HEK293 (cell line): ENCODE measurements around the gene TTLL5.

ENCODE experiments used
- BCL11A ChIP-seq: fragments of 450-650 bp; formaldehyde crosslinking; IDR thresholded peaks from 2 replicates; pipeline ENCODE4 v1.5.1; 2016; ENCODE audit warnings: low read depth, missing biosample characterization, missing genetic modification characterization
- GLIS2 ChIP-seq: fragments of 450-650 bp; formaldehyde crosslinking; IDR thresholded peaks from 2 replicates; pipeline ENCODE4 v1.5.1; 2016; ENCODE audit warnings: missing biosample characterization, missing genetic modification characterization
- KLF7 ChIP-seq: fragments of 450-650 bp; formaldehyde crosslinking; IDR thresholded peaks from 2 replicates; pipeline ENCODE4 v1.5.1; 2016; ENCODE audit warnings: missing biosample characterization, missing genetic modification characterization, borderline replicate concordance
- ZBTB20 ChIP-seq: fragments of 450-650 bp; formaldehyde crosslinking; IDR thresholded peaks from 2 replicates; pipeline ENCODE4 v1.5.1; 2016; ENCODE audit warnings: missing biosample characterization, missing genetic modification characterization
- ZNF114 ChIP-seq: fragments of 450-650 bp; formaldehyde crosslinking; IDR thresholded peaks from 2 replicates; pipeline ENCODE4 v1.5.0; 2017; ENCODE audit warnings: missing biosample characterization, missing genetic modification characterization
- ZNF274 ChIP-seq, 2 experiments: fragments of 200-500 bp in 1 of 2; fragments of 450-650 bp in 1 of 2; sonication (Bioruptor generic) in 1 of 2; formaldehyde crosslinking in 1 of 2; IDR thresholded peaks; 2 replicates each; pipeline versions ENCODE4 v1.5.1 to v1.6.1; 2014 to 2016; ENCODE audit warnings: borderline replicate concordance in 1 of 2, inconsistent platforms in 1 of 2, low read length in 1 of 2, missing biosample characterization in 1 of 2, missing genetic modification characterization in 1 of 2
- ZNF48 ChIP-seq: fragments of 450-650 bp; formaldehyde crosslinking; IDR thresholded peaks from 2 replicates; pipeline ENCODE4 v1.5.1; 2016; ENCODE audit warnings: missing biosample characterization, missing genetic modification characterization
- ZNF530 ChIP-seq: fragments of 450-650 bp; formaldehyde crosslinking; IDR thresholded peaks from 2 replicates; pipeline ENCODE4 v1.5.1; 2016; ENCODE audit warnings: low read depth, missing biosample characterization, missing genetic modification characterization
- TF ChIP-seq, protein P1 (sequence below): fragments of 450-650 bp; formaldehyde crosslinking; IDR thresholded peaks from 2 replicates; pipeline ENCODE4 v1.5.1; 2016; ENCODE audit warnings: missing biosample characterization, missing genetic modification characterization
- TF ChIP-seq, protein P2 (sequence below): fragments of 450-650 bp; formaldehyde crosslinking; IDR thresholded peaks from 2 replicates; pipeline ENCODE4 v1.5.1; 2016; ENCODE audit warnings: missing biosample characterization, missing genetic modification characterization
- TF ChIP-seq, protein P3 (sequence below): fragments of 450-650 bp; formaldehyde crosslinking; IDR thresholded peaks from 2 replicates; pipeline ENCODE4 v1.5.1; 2017; ENCODE audit warnings: missing biosample characterization, missing genetic modification characterization
- TF ChIP-seq, protein P4 (sequence below): fragments of 450-650 bp; formaldehyde crosslinking; IDR thresholded peaks from 2 replicates; pipeline ENCODE4 v1.5.1; 2016; ENCODE audit warnings: missing biosample characterization, missing genetic modification characterization
- TF ChIP-seq, protein P5 (sequence below): sonication (generic); formaldehyde crosslinking; IDR thresholded peaks from 2 replicates; pipeline ENCODE4 v1.8.1; 2022; ENCODE audit warnings: mild to moderate bottlenecking, moderate library complexity, missing genetic modification reagents
- TF ChIP-seq, protein P6 (sequence below): fragments of 450-650 bp; formaldehyde crosslinking; IDR thresholded peaks from 2 replicates; pipeline ENCODE4 v1.5.1; 2017; ENCODE audit warnings: missing biosample characterization, missing genetic modification characterization

DNA sequence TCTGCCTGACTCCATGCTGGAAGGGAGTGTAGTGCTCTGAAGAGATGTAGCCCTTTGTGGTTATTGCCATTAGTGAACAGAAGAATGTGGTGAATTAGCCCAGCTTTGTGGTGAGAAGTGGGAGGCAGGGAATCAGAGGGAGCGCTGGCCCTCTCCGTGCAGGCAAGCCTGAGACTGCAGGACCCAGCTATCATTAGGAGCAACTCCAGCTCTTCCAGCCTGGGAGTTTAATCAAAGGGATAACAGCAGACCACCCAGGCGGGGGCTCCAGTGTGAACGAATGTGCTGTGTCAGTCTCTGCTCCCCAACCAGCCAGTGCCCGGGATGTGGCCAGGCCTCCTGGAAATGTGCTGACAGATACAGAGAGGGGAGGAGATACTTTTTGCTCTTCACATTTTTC, 142.7 kb downstream of the TTLL5 start:
- TF ChIP-seq, protein P1, sequence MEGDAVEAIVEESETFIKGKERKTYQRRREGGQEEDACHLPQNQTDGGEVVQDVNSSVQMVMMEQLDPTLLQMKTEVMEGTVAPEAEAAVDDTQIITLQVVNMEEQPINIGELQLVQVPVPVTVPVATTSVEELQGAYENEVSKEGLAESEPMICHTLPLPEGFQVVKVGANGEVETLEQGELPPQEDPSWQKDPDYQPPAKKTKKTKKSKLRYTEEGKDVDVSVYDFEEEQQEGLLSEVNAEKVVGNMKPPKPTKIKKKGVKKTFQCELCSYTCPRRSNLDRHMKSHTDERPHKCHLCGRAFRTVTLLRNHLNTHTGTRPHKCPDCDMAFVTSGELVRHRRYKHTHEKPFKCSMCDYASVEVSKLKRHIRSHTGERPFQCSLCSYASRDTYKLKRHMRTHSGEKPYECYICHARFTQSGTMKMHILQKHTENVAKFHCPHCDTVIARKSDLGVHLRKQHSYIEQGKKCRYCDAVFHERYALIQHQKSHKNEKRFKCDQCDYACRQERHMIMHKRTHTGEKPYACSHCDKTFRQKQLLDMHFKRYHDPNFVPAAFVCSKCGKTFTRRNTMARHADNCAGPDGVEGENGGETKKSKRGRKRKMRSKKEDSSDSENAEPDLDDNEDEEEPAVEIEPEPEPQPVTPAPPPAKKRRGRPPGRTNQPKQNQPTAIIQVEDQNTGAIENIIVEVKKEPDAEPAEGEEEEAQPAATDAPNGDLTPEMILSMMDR (tag by site-specific recombination), result no peak
- TF ChIP-seq ZNF274 (IDR thresholded peaks at IDR 0.05; ENCODE audit: low read length) (no peak), ZNF274 (tag by site-specific recombination; IDR thresholded peaks at IDR 0.05; ENCODE audit: borderline replicate concordance) (no peak), KLF7 (no peak), ZBTB20 (tag by site-specific recombination) (no peak), ZNF48 (tag by site-specific recombination) (no peak), BCL11A (tag by site-specific recombination) (no peak), GLIS2 (no peak), ZNF530 (no peak), ZNF114 (tag by site-specific recombination) (no peak)
- TF ChIP-seq, protein P2, sequence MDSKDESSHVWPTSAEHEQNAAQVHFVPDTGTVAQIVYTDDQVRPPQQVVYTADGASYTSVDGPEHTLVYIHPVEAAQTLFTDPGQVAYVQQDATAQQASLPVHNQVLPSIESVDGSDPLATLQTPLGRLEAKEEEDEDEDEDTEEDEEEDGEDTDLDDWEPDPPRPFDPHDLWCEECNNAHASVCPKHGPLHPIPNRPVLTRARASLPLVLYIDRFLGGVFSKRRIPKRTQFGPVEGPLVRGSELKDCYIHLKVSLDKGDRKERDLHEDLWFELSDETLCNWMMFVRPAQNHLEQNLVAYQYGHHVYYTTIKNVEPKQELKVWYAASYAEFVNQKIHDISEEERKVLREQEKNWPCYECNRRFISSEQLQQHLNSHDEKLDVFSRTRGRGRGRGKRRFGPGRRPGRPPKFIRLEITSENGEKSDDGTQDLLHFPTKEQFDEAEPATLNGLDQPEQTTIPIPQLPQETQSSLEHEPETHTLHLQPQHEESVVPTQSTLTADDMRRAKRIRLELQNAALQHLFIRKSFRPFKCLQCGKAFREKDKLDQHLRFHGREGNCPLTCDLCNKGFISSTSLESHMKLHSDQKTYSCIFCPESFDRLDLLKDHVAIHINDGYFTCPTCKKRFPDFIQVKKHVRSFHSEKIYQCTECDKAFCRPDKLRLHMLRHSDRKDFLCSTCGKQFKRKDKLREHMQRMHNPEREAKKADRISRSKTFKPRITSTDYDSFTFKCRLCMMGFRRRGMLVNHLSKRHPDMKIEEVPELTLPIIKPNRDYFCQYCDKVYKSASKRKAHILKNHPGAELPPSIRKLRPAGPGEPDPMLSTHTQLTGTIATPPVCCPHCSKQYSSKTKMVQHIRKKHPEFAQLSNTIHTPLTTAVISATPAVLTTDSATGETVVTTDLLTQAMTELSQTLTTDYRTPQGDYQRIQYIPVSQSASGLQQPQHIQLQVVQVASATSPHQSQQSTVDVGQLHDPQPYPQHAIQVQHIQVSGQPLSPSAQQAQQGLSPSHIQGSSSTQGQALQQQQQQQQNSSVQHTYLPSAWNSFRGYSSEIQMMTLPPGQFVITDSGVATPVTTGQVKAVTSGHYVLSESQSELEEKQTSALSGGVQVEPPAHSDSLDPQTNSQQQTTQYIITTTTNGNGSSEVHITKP (tag by site-specific recombination), result no peak
- TF ChIP-seq, protein P3, sequence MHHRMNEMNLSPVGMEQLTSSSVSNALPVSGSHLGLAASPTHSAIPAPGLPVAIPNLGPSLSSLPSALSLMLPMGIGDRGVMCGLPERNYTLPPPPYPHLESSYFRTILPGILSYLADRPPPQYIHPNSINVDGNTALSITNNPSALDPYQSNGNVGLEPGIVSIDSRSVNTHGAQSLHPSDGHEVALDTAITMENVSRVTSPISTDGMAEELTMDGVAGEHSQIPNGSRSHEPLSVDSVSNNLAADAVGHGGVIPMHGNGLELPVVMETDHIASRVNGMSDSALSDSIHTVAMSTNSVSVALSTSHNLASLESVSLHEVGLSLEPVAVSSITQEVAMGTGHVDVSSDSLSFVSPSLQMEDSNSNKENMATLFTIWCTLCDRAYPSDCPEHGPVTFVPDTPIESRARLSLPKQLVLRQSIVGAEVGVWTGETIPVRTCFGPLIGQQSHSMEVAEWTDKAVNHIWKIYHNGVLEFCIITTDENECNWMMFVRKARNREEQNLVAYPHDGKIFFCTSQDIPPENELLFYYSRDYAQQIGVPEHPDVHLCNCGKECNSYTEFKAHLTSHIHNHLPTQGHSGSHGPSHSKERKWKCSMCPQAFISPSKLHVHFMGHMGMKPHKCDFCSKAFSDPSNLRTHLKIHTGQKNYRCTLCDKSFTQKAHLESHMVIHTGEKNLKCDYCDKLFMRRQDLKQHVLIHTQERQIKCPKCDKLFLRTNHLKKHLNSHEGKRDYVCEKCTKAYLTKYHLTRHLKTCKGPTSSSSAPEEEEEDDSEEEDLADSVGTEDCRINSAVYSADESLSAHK, result no peak
- TF ChIP-seq, protein P4, sequence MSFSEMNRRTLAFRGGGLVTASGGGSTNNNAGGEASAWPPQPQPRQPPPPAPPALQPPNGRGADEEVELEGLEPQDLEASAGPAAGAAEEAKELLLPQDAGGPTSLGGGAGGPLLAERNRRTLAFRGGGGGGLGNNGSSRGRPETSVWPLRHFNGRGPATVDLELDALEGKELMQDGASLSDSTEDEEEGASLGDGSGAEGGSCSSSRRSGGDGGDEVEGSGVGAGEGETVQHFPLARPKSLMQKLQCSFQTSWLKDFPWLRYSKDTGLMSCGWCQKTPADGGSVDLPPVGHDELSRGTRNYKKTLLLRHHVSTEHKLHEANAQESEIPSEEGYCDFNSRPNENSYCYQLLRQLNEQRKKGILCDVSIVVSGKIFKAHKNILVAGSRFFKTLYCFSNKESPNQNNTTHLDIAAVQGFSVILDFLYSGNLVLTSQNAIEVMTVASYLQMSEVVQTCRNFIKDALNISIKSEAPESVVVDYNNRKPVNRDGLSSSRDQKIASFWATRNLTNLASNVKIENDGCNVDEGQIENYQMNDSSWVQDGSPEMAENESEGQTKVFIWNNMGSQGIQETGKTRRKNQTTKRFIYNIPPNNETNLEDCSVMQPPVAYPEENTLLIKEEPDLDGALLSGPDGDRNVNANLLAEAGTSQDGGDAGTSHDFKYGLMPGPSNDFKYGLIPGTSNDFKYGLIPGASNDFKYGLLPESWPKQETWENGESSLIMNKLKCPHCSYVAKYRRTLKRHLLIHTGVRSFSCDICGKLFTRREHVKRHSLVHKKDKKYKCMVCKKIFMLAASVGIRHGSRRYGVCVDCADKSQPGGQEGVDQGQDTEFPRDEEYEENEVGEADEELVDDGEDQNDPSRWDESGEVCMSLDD (tag by site-specific recombination), result no peak
- TF ChIP-seq, protein P5, sequence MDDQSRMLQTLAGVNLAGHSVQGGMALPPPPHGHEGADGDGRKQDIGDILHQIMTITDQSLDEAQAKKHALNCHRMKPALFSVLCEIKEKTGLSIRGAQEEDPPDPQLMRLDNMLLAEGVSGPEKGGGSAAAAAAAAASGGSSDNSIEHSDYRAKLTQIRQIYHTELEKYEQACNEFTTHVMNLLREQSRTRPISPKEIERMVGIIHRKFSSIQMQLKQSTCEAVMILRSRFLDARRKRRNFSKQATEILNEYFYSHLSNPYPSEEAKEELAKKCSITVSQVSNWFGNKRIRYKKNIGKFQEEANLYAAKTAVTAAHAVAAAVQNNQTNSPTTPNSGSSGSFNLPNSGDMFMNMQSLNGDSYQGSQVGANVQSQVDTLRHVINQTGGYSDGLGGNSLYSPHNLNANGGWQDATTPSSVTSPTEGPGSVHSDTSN (CRISPR knock-in tag), result no peak
- TF ChIP-seq, protein P6, sequence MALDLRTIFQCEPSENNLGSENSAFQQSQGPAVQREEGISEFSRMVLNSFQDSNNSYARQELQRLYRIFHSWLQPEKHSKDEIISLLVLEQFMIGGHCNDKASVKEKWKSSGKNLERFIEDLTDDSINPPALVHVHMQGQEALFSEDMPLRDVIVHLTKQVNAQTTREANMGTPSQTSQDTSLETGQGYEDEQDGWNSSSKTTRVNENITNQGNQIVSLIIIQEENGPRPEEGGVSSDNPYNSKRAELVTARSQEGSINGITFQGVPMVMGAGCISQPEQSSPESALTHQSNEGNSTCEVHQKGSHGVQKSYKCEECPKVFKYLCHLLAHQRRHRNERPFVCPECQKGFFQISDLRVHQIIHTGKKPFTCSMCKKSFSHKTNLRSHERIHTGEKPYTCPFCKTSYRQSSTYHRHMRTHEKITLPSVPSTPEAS, result no peak
